GM21367 (cell line): ENCODE results near the gene HPCA.

Experiments
- ATAC-seq: cut with Tn5 transposase; IDR thresholded peaks from one replicate; pipeline ENCODE4 v1.9.1; 2021; ENCODE audit not compliant: unreplicated experiment

Gene HPCA

GRCh38 chr1:32888677-32889420 lies 2.6 kb downstream of the HPCA start:
- ATAC-seq: no peak

GRCh38 chr1:32889731-32890278 lies 3.5 kb downstream of the HPCA start:
- no peak for ATAC-seq

- ATAC-seq: no peak
Measured at GRCh38 chr1:32890516-32891240, 4.4 kb downstream of the HPCA start.

GRCh38 chr1:32891241-32891570 lies 4.9 kb downstream of the HPCA start:
- no peak for ATAC-seq

- ATAC-seq: no peak
Measured at GRCh38 chr1:32891630-32892029, 5.3 kb downstream of the HPCA start.

GRCh38 chr1:32892368-32893197 lies 6.3 kb downstream of the HPCA start:
- ATAC-seq: no peak

GRCh38 chr1:32893198-32894018 lies 7.1 kb downstream of the HPCA start:
- ATAC-seq: no peak

GRCh38 chr1:32894019-32894600 lies 7.8 kb downstream of the HPCA start:
- ATAC-seq: no peak

- no peak for ATAC-seq
Measured at GRCh38 chr1:32894681-32895080, 8.4 kb downstream of the HPCA start.

GRCh38 chr1:32895325-32896215 lies 9.3 kb downstream of the HPCA start:
- ATAC-seq: no peak

GRCh38 chr1:32896451-32896850 lies 10.2 kb downstream of the HPCA start:
- no peak for ATAC-seq

GRCh38 chr1:32897082-32898049 lies 11.1 kb downstream of the HPCA start:
- ATAC-seq: no peak

- no peak for ATAC-seq
Measured at GRCh38 chr1:32898056-32898455, 11.8 kb downstream of the HPCA start.

GRCh38 chr1:32898958-32899357 lies 12.7 kb downstream of the HPCA start:
- ATAC-seq: no peak

GRCh38 chr1:32899586-32900296 lies 13.4 kb downstream of the HPCA start:
- no peak for ATAC-seq

GRCh38 chr1:32900371-32900955 lies 14.2 kb downstream of the HPCA start:
- ATAC-seq: no peak
